ENCODE measurements around the gene FOXN3.
"Not testable (repeated sequence)": the region's sequence is repeated elsewhere in the genome, so short reads cannot be mapped to it uniquely, and the experiment has no call there.

The FOXN3 gene

DNA sequence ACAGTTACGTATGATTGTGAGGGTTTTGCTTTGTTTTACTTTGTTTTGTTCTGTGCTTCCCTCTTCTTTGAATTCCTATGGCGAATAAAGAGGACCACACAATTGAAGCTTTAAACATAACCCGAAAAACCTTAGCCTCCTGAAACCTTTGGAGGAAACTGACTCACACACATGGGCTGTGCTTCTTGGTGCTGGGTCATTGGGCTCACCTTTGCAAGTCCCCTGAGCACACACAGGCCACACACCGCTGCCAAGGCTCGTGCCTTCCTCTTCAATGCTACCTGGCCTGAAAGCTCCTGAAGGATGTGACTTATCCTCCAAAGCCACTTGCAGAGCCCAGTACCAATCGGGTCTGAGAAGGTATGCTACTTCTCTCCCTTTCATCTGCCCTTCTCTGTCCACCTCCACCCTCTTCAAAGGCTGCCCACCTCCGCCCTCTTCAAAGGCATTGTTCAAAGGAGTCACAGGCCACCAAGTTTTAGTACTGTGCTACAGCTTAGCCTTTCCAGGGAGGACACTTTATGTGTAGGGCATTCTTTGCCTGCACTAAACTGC lies 114.6 kb downstream of the FOXN3 start:
- DNase-seq = no peak

DNA sequence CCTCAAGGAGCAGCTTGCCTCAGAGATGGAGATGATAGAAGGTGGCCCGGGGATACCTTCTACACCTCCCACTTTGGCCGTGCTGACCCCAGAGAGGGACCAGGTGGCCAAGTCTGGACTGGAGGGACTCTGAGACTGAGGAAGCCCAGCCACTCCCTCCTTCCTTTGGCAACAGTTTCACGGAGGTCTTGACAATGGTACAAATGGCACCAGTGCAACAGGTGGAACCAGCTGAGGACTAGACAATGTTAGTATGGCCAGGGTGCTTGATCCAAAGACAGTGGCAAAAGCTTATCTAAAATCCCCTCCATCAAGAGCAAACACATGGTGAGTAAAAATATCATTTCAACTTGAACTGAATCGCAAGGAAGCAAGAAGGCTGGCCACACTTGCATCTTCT lies 117.4 kb downstream of the FOXN3 start:
- DNase-seq = no peak

DNA sequence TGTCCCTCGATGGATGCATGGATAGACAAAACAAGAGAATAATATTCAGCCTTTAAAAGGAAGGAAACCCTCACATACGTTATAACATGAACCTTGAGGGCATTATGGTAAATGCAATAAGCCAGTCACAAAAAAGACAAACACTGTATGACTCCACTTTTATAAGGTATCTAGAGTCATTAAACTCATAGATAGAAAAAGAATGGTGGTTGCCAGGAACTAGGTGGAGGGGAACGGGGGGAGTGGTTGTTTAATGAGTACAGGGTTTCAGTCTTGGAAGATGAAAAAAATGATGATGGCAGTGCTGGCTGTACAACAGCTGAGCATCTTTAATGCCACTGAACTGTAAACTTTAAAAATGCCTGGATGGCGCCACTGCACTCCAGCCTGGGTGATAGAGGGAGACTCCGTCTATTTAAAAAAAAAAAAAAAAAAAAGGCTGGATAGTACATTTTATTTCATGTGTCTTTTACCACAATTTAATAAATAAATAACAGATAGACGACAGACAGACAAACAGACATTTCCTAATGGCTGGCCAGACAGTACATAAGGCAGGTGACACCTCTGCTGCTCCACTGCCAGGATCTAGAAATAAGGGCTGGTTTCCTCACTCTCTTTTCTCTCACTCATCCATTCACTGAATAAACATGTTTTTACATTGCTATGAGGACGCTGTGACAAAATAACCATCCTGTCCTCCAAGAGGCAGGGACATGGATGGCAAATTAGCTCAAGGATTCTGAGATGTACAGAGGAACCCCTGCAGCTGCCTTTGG lies 118.8 kb downstream of the FOXN3 start:
- no peak for DNase-seq

DNA sequence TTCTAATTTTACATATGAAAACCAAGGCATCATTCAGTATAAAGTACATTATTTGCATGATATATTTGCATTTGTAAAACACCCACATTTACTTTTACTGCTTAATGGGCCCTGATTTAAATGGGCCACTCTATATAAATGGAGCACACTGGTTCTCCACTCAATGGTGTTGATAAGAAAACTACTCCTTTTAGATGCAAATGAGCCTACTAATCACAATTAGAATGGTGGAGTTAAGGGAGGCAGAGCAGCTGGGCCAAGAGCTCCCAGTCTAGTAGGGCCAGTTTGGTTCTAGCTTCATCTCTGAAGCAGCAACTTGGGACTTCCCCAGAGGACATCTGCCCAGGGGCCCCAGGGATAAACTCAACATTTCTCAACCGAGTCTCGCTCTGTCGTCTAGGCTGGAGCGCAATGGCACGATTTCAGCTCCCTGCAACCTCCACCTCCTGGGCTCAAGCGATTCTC lies 120.7 kb downstream of the FOXN3 start:
- no peak for DNase-seq

DNA sequence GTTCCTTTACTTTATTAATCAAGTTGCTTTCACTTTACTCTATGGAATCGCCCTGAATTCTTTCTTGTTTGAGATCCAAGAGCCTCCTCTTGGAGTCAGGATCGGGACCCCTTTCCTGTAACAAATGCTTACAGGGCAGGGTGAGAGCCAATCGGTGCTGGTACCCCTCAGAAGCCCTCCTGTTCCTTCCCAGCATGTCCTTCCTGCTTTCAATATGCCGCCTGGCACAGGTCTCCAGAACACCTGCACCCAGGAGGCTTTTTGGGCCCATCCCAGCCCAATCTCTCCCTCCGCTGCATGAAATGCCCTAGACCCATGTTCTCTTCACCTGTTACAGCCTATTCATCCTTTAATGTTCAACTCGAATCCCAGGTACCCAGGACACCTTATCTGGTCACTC lies 122.2 kb downstream of the FOXN3 start:
- no peak for DNase-seq

DNA sequence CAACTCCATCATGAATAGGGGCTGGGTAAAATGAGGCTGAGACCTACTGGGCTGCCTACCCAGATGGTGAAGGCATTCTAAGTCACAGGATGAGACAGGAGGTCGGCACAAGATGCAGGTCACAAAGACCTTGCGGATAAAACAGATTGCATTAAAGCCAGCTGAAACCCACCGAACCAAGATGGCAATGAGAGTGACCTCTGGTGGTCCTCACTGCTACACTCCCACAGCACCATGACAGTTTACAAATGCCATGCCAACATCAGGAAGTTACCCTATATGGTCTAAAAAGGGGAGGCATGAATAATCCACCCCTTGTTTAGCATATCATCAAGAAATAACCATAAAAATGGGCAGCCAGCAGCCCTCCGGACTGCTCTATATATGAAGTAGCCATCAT lies 122.6 kb downstream of the FOXN3 start:
- DNase-seq = not testable (repeated sequence)

DNA sequence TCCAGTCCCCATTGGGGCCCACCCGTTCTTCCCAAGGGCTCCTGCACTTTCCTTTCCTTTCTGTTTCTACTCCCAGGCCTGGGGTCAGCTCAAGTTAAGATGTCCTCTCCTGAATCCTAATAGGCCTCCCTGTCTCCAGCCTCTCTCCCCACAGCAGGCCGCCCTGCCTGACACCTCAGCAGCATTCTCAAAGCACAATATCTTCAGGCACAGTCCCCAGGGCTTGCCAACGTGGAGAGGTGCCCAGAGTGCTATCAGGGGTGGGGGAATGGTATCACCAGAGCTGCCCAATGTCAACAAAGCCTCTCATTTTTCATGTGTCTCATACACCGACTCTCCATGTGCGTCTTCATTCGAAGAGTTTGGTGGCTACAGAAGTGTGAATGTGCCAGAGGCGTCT lies 123.0 kb downstream of the FOXN3 start:
- no peak for DNase-seq

DNA sequence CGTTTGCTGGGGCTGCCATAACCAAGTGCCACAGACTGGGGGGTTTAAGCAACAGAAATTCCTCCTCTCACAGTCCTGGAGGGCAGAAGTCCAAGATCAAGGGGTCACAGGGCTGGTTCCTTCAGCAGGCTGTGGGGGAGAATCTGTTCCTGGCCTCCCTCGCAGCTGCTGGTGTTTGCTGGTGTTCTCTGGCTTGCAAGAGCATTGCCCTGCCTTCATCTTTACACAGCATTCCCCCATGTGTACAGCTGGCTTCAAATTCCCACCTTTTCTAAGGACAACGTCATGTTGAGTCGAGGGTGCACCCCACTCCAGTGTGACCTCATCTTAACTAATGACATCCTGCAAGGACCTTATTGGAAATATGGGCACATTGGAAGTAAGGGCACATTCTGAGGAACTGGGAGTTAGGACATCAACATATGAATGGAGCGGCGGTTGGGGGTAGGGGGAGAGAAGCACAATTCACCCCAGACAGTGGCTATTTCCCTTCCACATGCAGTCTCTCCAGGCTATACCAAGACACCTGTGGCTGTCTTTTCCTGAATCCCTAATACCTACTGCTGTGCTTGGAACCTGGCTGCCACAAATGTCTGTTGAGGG lies 123.6 kb downstream of the FOXN3 start:
- DNase-seq = no peak

DNA sequence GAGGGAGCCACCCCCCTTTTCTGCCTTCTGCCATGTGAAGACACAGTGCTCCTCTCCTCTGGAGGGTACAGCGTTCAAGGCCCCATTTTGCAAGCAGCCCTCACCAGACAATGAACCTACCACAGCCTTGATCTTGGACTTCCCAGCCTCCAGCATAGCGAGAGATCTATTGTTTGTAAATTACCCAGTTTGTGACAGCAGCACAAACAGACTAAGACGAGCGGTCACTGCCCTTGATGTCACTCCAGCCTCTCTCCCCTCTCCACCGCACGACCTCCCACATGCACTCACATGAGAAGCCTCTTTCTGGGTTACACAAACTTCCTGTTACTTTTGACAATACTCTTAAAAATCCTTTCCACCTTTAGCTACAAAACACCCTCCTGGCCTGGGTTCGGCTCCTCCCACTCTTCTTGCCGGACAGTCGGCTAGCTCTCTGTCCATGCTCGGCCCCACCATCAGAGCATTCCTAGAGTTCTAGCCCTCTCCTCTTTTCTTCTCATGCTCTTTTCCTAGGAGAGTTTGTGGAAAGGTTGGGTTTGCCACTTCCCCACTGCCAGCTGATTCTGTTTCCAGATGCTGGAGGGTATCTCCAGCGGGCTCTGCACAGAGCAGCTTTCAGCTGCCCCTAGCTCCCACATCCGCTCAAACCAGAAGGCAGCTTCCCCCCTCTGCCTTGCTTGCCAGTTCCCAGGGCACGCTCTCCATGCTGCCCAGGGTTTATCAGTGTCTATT lies 124.3 kb downstream of the FOXN3 start:
- DNase-seq = no peak

DNA sequence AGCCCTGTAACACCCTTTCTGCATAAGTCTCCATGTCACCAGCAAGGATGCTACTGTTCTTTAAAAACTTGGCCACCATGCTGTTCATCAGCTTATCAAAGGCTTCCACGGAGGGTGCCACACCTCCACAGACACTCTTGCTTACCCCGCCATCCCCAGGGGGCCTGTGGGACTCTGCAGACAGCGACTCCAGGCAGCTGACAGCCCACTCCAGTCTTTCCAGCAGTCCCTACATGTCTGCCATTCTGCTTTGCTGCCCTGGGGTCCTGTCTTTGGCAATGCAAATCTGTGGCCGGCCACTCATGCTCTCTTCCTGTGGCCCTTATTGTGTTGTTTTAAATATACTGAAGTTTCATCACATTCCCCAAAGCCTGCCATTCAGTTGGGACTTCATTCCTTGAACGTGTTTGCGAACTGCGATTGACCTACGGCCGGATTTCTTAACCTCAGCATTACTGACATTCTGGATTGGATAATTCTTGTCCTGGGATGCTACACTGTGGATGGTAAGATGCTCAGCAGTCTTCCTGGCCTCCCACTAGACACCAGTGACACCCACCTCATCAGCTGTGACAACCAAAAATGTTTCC lies 125.6 kb downstream of the FOXN3 start:
- DNase-seq = no peak

DNA sequence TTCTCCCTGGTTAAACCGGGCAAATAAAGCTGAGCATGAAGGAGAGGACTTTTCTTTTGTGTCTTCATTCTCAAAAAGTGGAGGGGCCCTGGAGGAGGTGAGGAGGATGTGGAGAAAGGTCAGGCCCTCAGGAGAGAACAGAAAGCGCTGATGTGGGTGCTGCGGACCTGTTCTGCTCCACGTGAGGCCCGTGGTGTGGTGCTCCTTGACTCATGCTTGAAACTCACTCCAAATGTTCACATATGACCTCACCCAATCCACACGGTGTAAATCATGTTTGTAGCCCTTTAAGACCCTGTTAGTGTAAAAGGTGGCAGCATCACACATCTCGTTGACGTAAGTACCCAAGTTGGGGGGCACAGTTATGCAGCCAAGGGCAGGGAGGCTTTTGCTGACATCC lies 126.2 kb downstream of the FOXN3 start:
- DNase-seq = no peak

DNA sequence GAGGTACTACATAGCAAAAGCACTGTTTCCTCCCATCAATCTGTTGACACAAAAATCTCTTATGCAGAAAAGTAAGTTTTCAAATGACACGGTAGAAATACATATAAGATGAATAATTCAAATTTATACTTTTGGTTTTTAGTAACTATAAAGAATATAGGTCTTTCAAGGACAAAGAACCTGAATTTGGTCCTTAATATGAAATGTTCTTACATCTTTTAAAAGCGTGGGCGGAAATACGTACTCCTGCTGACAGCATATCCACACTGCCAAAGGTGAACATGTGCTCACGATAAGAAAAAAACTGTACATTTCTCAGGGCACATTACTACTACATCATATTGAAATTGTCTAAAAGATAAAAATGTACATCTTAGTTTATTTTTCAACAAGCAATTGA lies 127.6 kb downstream of the FOXN3 start:
- DNase-seq = no peak

DNA sequence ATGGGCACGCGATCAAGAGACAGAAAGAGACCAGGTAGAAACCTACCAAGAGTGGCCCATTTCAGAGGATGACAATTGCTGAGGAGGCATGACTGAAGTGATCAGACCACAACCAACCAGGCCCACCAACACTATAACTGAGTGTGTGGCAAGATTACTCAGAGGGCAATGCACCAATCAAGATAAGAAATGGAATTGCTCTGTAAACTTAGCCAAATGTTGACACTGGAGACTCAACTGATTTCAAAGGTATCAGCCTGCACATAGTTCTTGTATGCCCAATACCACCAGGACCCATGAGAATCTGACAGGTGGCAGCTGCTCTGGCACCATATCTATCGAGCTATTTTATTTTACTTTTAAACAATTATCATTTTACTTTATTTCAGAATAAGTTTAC lies 128.9 kb downstream of the FOXN3 start:
- DNase-seq = no peak

DNA sequence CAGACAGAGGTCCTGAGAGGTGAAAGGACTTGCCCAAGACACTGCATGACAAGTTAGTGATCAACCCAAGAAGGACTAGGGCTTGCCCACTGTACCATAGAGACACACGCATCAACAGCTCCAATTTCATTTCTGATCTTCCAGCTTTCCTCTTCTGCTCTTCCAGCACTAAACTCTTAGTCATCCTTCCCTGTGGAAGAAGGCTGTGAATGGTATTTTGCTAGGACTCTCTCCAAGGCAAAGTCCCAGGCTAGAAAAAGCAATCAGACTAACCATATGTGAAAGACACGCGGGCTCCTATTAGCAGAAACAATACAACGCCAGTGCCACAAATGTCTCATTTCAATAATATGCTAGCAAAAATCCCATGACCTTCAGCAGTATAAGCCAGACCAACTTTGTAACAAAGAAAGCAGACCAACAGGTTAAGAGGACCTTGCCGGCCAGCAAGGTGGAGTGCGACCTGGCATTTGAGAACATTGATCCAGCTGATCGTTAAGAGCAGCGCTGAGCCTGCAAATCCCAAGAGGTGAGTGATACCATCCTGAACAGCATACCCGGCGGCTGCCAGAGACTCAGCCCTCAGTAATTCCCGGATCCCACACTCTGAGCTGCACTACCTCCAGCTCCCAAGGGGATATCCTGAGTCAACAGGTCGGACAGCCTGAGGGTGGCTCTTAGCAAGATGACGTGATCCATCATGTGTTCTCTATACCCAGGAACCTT lies 132.5 kb downstream of the FOXN3 start:
- DNase-seq = no peak

DNA sequence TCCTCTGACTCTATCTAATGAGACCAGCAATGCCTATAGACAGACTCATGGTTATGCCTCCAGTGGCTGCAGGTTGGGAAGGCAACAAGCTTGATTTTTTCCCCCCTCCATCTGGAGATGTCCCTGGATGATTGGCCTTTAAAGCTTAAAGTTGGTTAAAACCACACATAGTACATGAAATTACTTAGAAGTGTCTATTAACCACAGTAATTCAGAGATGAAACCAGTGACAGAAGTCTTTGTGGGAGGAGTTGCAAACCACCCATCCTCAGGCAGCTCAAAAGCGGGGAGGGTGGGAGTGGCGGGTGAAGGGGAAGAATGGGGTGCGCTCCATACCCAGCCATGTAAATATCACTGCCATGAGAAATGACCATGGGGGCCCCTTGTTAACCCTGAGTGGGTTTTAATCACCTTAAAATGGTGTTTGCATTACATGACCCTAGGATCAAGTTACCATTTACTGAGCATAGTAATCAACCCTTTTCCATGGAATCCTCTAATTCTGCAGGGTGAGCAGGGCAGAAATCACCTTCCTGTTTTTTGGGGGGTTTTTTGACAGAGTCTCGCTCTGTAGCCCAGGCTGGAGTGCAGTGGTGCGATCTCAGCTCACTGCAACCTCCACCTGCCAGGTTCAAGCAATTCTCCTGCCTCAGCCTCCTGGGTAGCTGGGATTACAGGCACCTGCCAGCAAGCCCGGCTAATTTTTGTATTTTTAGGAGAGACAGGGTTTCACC lies 133.5 kb downstream of the FOXN3 start:
- no peak for DNase-seq

DNA sequence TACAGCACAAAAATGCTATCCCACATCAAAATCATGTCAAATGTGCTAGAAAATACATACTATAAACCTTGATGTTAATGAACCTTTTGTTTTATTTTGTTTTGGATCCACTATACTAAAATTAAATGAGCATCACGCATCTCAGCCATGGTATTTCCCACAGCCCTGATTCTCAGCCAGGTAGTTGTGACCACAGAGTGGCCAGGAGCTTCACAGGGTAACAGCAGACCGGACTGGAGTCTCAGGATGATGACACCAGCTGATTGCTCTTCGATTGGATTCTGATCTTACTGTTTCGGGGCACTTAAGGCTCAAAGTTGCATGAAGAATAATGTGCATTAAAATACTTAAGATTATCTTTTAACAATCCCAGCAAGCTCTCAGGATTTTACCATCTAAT lies 134.8 kb downstream of the FOXN3 start:
- no peak for DNase-seq

DNA sequence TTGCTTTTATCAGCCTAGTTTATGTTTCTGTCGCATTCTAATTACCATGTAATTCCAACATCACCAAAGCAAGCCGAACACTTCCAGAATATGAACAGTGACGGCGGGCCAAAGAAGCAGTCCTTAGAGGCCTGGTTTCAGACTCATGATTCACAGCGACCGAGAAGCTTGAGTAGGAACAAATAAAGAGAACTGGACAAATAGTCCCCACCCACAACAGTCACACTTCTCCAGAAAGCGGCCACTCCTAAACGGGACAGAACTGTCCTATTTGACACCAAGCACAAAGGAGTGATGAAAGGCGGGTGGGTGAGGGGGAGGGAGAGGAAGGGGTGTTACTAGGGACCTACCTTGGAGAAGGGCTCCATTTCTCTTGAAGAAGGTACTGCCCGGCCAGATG lies 136.4 kb downstream of the FOXN3 start:
- no peak for DNase-seq

DNA sequence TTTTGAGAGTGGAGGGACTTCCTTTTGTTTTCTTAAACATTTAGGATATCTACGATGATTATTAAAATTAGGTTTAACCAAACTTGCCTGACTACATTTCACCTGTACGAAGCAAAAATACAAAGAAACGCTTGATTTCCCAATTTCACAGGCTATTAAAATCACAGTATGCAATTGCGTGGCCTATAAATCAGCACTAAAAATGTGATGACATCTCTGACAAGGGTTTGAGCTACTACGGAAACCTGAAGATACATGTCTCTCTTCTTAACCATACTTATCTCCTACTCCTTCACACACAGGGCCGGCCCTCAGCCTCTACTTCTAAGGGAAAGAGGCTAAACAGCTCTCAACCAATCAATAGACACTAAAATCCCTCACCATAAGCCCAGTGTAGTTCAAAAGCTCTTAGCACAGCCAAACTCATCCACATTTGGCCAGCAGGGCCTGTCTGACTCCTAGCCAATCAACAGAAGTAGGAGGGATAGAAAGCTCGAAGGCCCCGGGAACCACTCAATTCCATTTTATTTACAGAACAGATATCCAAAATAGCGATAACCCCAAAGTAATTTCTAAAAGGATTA lies 137.3 kb downstream of the FOXN3 start:
- no peak for DNase-seq

DNA sequence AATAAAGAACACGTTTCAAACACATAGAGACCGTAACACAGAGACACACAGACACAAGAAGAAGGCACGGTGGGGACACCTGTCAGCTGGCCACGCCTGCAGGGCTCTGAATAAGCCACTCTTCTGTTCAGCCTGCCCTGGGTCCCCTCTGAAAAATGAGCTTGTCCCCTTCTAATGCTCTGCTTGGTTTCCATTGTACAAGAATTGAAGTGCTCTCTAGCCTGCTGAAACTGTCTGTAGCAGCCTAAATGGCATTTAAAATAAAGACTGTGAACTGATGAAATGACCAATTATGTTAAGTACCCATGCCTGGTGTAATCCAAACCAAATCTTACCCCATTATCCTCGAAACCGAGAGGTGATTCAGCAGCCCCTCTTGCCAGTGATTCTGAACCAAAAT lies 139.8 kb downstream of the FOXN3 start:
- no peak for DNase-seq

DNA sequence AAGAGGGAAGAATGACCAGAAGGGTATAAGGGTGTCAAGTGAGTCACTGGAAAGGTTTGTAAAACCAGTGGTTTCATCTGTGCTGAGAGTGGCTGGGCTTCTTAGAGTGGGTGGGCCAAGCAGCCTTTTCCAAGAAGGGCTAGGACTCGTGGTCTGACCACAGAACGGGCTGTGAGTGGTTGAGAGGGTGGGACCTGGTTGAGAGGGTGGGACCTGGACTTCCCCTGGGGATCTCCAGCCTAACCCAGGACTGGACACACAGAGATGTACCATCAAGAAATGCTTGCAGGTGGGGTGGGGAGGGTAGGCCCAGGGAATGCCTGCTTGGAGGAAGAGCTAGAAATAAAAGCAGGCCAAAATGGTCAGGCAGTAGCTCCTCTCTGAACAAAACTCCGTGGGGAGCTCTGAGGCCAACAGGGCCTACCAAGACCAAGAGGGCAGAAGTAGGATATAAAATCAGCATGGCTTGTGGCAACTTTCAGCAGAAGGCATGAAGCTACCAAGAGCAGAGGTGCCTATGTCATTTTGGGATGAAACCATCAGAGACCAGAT lies 140.5 kb downstream of the FOXN3 start:
- DNase-seq = no peak
